Measurements from ENCODE around the gene BCOR.

Gene BCOR

DNA sequence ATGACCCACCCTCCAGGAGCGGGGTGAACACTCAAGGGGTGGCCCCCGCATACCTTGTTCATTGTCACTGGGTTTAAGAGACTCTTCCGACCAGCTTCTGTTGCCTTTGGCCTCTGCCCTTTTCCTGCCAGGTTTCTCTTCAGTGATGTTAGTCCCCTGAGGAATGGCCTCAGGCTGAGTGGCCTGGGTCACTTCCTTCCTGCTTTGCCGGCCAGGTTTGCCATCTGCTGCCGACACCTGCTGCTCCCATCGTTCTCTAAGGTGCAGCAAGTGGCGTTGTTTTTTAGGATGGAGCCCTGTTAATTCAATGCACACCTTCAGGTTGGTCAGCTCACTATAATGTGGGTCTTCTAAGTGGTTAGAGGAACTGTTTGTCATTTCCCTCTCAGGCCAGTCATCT lies 34.2 kb downstream of the BCOR start:
- no peak for DNase-seq (ENCODE audit: low read depth)

GRCh38 chrX:40062525-40063155 lies 35.1 kb downstream of the BCOR start:
- no peak for DNase-seq (ENCODE audit: low read depth)

GRCh38 chrX:40061871-40062524 lies 35.8 kb downstream of the BCOR start:
- no peak for DNase-seq (ENCODE audit: low read depth)

DNA sequence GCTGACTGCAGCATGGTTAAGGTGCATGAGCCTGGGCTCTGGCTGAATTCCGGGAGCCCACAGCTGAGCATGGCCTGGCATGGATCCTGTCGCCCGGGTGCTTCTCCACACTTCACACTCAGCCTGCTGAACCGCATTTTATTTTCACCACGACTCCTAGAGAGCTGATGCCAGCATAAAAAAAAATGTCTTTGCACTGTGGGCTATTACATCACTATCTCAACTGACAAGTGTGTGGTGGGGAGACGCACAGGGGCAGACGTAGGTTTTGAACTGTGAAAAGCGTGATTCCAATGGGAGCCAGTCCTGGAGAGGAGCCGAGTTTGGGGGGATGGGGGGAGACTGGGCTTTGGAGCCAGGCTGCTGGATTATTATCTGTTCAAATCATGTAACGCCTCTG lies 36.8 kb downstream of the BCOR start:
- no peak for DNase-seq (ENCODE audit: low read depth)

DNA sequence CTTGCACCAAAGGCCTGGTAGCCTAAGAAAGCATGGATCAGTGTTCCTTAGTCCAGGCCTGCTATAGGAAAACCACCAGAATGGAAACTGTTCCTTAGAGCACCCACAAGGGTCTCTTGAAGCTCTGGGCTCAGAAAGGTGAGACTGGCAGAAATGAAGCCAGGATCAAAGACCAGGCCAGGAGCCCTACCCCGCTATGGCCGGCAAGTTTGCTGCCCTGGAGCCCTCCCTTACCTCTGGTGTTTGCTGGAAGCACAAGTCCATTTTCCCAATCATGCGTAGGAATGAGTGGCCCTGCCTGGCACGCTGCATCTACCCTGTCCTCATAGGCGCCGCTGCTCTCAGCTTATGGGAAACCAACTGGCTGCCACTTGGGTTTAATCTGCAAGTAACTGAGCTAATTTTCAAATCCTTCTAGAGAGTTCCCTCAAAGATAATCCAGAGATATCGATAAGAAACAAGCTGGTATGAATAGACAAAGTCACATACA lies 37.4 kb downstream of the BCOR start:
- no peak for DNase-seq (ENCODE audit: low read depth)

GRCh38 chrX:40058719-40059118 lies 39.0 kb downstream of the BCOR start:
- DNase-seq (ENCODE audit: low read depth) = no peak

DNA sequence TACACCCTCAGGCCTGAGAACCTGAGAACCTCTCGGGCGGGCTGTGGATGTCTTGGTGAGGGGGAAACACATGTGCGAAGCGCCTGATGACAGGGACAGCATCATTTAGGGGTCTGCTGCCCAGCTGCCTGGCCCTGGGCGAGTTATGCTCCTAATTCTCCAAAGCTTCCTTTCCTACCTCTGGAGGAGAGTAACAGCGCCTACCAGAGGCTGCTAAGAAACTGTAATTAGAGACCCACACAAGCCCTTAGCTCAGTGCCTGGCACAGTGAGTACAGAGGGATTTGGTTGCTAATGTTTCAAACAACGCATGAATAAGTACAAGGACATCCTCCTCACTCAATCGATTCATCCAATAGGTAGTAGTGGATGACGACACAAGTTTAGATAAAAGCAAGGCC lies 40.4 kb downstream of the BCOR start:
- no peak for DNase-seq (ENCODE audit: low read depth)

DNA sequence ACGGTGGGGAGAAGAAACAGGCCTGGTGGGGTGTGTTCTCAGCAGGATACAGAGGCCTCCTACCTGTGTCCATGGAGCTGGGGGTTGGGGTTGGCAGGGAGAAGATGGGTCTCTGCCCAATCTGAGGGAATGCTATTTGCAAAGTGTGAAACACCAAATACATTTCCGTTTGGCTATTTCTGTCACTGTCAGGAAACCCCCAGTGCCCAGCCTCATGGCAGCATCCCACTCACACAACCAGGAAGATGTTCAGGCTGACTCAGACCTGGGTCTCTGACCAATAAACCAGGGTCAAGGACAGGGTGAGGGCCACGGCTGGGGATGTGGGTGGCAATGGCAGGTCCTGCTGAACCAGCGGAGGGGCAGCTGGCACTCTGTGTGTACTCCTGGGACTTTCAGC lies 41.3 kb downstream of the BCOR start:
- DNase-seq (ENCODE audit: low read depth) = no peak

- no peak for DNase-seq (ENCODE audit: low read depth)
Measured at GRCh38 chrX:40055495-40055894, 42.3 kb downstream of the BCOR start.

DNA sequence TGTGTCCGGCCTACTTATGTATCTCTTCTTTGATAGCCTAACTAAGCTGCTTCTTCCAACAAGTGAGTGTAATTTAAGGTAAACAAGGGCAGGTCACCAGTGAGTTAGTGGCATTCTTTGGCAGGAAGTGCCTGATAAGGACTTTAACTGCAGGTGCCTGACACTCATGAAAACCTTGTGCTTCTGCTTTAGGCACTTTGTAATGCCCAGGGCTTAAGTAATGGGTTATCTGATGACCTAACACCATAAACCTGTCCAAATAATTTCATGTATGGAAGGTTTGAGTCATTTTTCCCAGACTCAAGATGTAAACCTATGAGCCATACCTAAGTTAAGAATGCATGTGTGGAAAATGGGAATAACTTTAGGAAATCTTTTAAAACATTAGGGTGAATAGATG lies 43.0 kb downstream of the BCOR start:
- DNase-seq (ENCODE audit: low read depth) = no peak

- DNase-seq (ENCODE audit: low read depth) = no peak
Measured at GRCh38 chrX:40050532-40050931, 47.2 kb downstream of the BCOR start.

DNA sequence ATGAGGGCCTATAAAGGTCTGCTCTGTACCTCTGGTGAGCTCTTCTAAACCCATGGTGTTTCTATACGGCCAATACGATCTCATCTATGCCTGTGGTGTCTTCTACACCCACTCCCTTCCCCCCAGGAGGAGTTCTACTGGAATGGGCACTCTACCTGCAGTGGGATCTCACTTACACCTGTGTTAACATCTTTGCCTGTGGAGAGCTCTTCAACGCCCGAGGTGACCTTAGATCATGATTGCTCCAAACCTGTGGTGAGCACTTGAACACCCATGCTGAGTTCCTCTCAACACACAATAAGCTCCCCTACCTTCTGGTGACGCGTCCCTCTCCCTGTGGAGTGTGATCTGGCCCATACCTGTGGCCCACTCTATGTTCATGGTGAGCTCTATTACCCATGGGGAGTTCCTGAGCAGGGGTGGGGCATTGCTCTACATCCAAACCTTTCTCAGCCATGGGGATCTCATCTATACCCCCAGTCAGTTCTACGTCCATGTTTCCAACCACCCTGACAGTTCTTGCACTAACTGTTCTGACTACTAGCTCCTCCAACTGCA lies 48.6 kb downstream of the BCOR start:
- DNase-seq (ENCODE audit: low read depth) = no peak

DNA sequence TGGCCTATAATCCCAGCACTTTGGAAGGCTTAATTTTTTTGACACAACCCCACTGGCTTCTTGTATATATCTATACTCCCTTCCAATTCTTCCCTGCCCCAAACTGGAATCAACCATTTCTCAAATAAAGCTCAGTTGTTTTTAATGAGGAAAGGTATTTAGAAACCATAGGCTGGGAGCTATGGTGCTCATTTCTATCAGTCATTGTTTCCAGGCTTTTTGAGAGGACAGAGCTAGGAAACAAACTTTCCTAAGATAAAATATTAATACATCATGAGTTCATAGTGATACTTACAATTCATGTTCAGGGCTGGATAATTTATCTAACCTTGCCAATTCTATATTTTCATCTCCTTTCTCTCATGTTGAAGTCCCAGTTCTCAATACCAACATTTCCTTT lies 50.3 kb downstream of the BCOR start:
- DNase-seq (ENCODE audit: low read depth) = no peak

DNA sequence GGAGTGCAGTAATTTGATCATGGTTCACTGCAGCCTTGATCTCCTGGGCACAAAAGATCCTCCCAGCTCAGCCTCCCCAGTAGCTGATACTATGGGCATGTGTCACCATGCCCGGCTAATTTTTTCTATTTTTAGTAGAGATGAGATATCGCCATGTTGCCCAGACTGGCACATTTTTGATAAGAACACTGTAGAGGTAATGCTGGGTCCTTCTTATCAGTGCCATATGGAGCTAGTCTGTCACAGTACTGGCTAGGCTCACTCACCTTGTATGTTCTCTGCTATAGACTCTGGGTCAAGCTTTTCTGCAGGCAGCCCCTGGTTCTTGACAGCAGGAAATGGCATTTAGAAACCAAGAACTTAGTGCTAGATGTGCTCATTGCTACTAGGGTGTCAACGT lies 53.9 kb downstream of the BCOR start:
- DNase-seq (ENCODE audit: low read depth) = no peak

- no peak for DNase-seq (ENCODE audit: low read depth)
Measured at GRCh38 chrX:40041915-40042314, 55.8 kb downstream of the BCOR start.

GRCh38 chrX:40040686-40041461 lies 56.9 kb downstream of the BCOR start:
- no peak for DNase-seq (ENCODE audit: low read depth)

DNA sequence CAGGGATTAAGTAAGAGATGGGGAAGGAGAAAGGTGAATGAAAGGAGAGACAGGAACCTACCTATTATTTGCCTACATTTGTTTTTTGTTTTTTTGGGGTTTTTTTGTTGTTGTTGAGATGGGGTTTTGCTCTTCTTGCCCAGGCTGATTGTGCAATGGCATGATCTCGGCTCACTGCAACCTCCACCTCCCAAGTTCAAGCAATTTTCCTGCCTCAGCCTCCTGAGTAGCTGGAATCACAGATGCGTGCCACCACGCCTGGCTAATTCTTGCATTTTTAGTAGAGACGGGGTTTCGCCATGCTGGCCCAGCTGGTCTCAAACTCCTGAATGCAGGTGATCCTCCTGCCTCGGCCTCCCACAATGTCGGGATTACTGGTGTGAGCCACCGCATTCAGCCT lies 57.9 kb downstream of the BCOR start:
- no peak for DNase-seq (ENCODE audit: low read depth)

DNA sequence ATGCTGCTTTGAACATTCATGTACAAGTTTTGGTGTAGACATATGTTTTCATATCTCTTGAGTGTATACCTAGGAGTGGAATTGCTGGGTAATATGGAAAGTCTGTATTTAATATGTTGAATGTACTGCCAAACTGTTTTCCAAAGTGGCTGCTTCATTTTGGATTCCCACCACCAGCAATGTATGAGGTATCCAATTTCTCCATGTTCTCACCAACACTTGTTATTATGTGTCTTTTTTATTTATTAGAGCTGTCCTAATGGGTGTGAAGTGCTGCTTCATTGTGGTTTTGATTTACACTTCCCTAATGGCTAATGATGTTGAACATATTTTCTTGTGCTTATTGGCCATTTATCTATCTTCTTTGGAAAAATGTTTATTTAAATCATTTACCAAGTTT lies 60.4 kb downstream of the BCOR start:
- no peak for DNase-seq (ENCODE audit: low read depth)

GRCh38 chrX:40035726-40036125 lies 62.0 kb downstream of the BCOR start:
- no peak for DNase-seq (ENCODE audit: low read depth)

GRCh38 chrX:40031911-40032310 lies 65.8 kb downstream of the BCOR start:
- DNase-seq (ENCODE audit: low read depth) = no peak

DNA sequence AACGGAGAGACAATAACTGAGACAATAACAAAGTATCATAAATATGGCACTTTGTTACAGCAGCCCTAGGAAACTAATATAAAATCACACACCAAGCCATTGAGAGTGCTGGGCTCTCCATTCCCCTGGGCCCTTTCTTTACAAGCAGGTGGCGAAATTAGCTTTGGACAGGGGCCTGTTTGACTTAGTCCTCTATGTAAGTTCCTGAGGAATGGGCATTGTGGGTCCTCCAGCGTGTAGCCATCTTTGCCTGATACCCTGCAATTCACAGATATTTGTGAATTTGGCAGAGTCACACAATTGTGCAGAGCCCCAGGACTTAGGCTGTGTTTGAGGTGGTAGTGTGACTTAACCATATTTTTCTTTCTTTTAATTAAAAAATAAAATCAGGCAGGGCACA lies 67.6 kb downstream of the BCOR start:
- DNase-seq (ENCODE audit: low read depth) = no peak

GRCh38 chrX:40022421-40022820 lies 75.3 kb downstream of the BCOR start:
- DNase-seq (ENCODE audit: low read depth) = no peak

DNA sequence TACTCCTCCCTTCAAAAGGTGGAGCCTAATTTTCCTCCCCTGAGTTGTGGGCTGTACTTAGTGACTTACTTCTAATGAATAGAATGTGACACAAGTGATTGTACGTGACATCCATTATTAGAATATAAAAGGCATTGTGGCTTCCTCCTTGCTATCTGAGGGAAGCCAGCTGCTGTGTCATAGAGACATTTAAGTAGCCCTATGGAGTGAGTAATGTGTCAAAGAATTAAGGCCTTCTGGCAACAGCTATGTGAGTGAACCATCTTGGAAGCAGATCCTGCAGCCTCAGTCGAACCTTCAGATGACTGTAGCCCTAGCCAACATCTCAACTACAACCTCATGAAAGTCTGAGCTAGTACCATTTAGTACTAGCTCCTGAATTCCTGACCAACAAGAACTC lies 76.1 kb downstream of the BCOR start:
- no peak for DNase-seq (ENCODE audit: low read depth)

Data from GM04504 (cell line).